Measurements from ENCODE around the gene MRNIP. TPM values are rescaled to one million over a fixed set of nuclear protein-coding genes. Genes with fewer than 3 reads are reported as not detected.

Gene MRNIP
- total RNA-seq: 14.3 and 17.0 TPM in 2 replicates

GRCh38 chr5:179858586-179859427, at the start of gene MRNIP:
TSS of gene MRNIP (minus strand) at chr5:179858817. CDS start at chr5:179858796, 21 bp downstream.

GRCh38 chr5:179907556-179908324, 49.1 kb upstream of the MRNIP start, which contains the start of gene TBC1D9B:
TSS of gene TBC1D9B (minus strand) at chr5:179907897. CDS start at chr5:179907821, 76 bp downstream.

GRCh38 chr5:179820483-179821297, 37.9 kb downstream of the MRNIP start, which contains the start of gene SQSTM1:
TSS of gene SQSTM1 (plus strand) at chr5:179820905. CDS start at chr5:179820937, 32 bp downstream.

GRCh38 chr5:179806250-179807048, 52.2 kb downstream of the MRNIP start, which contains the start of gene MGAT4B:
TSS of gene MGAT4B (minus strand) at chr5:179806866. CDS start at chr5:179806583, 283 bp downstream.

GRCh38 chr5:179793468-179794139, 65.0 kb downstream of the MRNIP start, which contains the start of gene LTC4S:
TSS of gene LTC4S (plus strand) at chr5:179793986. CDS start at chr5:179794081, 95 bp downstream.

Other genes with a start within 250 kb of the MRNIP start
- gene HNRNPH1, start 235.1 kb downstream of the MRNIP start, total RNA-seq: 658 and 814 TPM in 2 replicates
- gene CBY3, start 177.8 kb downstream of the MRNIP start, total RNA-seq: not detected in 2 replicates
- 741 and 745 TPM in 2 replicates for gene CANX, start 159.8 kb downstream of the MRNIP start, total RNA-seq
- 4.2 and 7.6 TPM in 2 replicates for gene MAML1, start 126.0 kb downstream of the MRNIP start, total RNA-seq
- not detected in 2 replicates for gene LTC4S, start 64.8 kb downstream of the MRNIP start, total RNA-seq
- gene MGAT4B, start 52.0 kb downstream of the MRNIP start, total RNA-seq: 112 and 129 TPM in 2 replicates
- 238 and 478 TPM in 2 replicates for gene SQSTM1, start 37.9 kb downstream of the MRNIP start, total RNA-seq
- gene TBC1D9B, start 49.1 kb upstream of the MRNIP start, total RNA-seq: 40.4 and 41.9 TPM in 2 replicates
- gene RNF130, start 212.9 kb upstream of the MRNIP start, total RNA-seq: 20.7 and 27.6 TPM in 2 replicates

All from epithelial cell of umbilical artery (primary cell).